IMR-90 (cell line): Measurements from ENCODE around the gene TPX2. TPM values are rescaled to one million over a fixed set of nuclear protein-coding genes. Genes with fewer than 3 reads are reported as not detected.

Experiments used
- ATAC-seq: fragments of 200-7000 bp; cut with Tn5 transposase; 2 replicates; pipeline ENCODE4 v1.9.1; 2020; ENCODE audit warnings: low read depth, mild to moderate bottlenecking, moderate library complexity
- BruUV-seq: library from RNA; stranded (reverse); fragments of 400-500 nt; replicated peaks from 2 replicates; lab custom pipeline; 2021; lab: Mats Ljungman, UMichigan
- CTCF ChIA-PET: fragments of 300-600 bp; formaldehyde crosslinking; extraction: SDS; loops from one replicate; lab custom pipeline; 2021; ENCODE audit warnings: antibody characterized with exemption; lab: Yijun Ruan, JAX
- POLR2A ChIA-PET: fragments of 300-600 bp; sonication (Branson Sonifier 250); formaldehyde crosslinking; loops from one replicate; lab custom pipeline; 2022; ENCODE audit warnings: antibody characterized with exemption; ENCODE audit not compliant: unreplicated experiment; lab: Charles Lee
- DNase-seq: peaks from one replicate; pipeline ENCODE4 v3.0.0; 2013
- H2AFZ ChIP-seq: replicated peaks from 2 replicates; pipeline ENCODE3; 2013; ENCODE audit warnings: low read length, mild to moderate bottlenecking; ENCODE audit not compliant: poor library complexity
- H2AK5ac ChIP-seq: 2 replicates; pipeline ENCODE4 v1.6.1; 2013; ENCODE audit warnings: low read depth, low read length, inconsistent platforms
- H2AK9ac ChIP-seq: replicated peaks from 2 replicates; pipeline ENCODE3; 2013; ENCODE audit warnings: mild to moderate bottlenecking, low read depth, low read length, moderate library complexity; ENCODE audit not compliant: poor library complexity
- H2BK120ac ChIP-seq: 2 replicates; pipeline ENCODE4 v1.6.1; 2013; ENCODE audit warnings: low read depth, low read length, inconsistent platforms
- H2BK15ac ChIP-seq: 3 replicates; pipeline ENCODE4 v1.6.1; 2013; ENCODE audit warnings: low read depth, low read length, inconsistent platforms
- H2BK20ac ChIP-seq: 2 replicates; pipeline ENCODE4 v1.6.1; 2013; ENCODE audit warnings: low read depth, mild to moderate bottlenecking, inconsistent platforms, low read length, moderate library complexity
- H2BK5ac ChIP-seq: 2 replicates; pipeline ENCODE4 v1.6.1; 2013; ENCODE audit warnings: mild to moderate bottlenecking, low read depth, low read length, inconsistent platforms; ENCODE audit not compliant: poor library complexity, severe bottlenecking
- H3K14ac ChIP-seq: replicated peaks from 2 replicates; pipeline ENCODE4 v1.6.1; 2013; ENCODE audit warnings: low read depth, low read length, inconsistent platforms
- H3K18ac ChIP-seq: 2 replicates; pipeline ENCODE4 v1.6.1; 2013; ENCODE audit warnings: low read depth, low read length, control low read depth
- H3K23ac ChIP-seq: 2 replicates; pipeline ENCODE4 v1.6.1; 2013; ENCODE audit warnings: low read depth, low read length, inconsistent platforms
- H3K27ac ChIP-seq: 2 replicates; pipeline ENCODE4 v1.5.1; 2013; ENCODE audit warnings: mild to moderate bottlenecking, control low read depth, low read length; ENCODE audit not compliant: insufficient read depth
- H3K27me3 ChIP-seq: 2 replicates; pipeline ENCODE4 v1.6.1; 2013; ENCODE audit warnings: low read length; ENCODE audit not compliant: control insufficient read depth, insufficient read depth
- H3K36me3 ChIP-seq: 2 replicates; pipeline ENCODE4 v1.6.1; 2013; ENCODE audit warnings: low read length, mixed read lengths; ENCODE audit not compliant: control insufficient read depth, insufficient read depth
- H3K4ac ChIP-seq: 2 replicates; pipeline ENCODE4 v1.6.1; 2013; ENCODE audit warnings: low read depth, low read length, inconsistent platforms
- H3K4me1 ChIP-seq: 2 replicates; pipeline ENCODE4 v1.6.1; 2013; ENCODE audit warnings: low read length, mixed read lengths; ENCODE audit not compliant: control insufficient read depth, insufficient read depth
- H3K4me2 ChIP-seq: 2 replicates; pipeline ENCODE4 v1.6.1; 2013; ENCODE audit warnings: low read depth, mild to moderate bottlenecking, control low read depth, low read length, moderate library complexity
- H3K4me3 ChIP-seq: 2 replicates; pipeline ENCODE4 v1.5.1; 2013; ENCODE audit warnings: low read depth, mild to moderate bottlenecking, control low read depth, low read length, moderate library complexity; ENCODE audit not compliant: insufficient read depth
- H3K56ac ChIP-seq: 2 replicates; pipeline ENCODE4 v1.6.1; 2013; ENCODE audit warnings: low read length, inconsistent platforms; ENCODE audit not compliant: insufficient read depth; ENCODE audit errors: extremely low read depth
- H3K79me1 ChIP-seq, 2 experiments: 2 replicates each; pipeline ENCODE4 v1.6.1; 2013; ENCODE audit warnings: low read length in 2 of 2, inconsistent platforms in 1 of 2, low read depth in 1 of 2
- H3K9ac ChIP-seq: 2 replicates; pipeline ENCODE4 v1.6.1; 2013; ENCODE audit warnings: low read depth, low read length, control low read depth
- H3K9me1 ChIP-seq: 2 replicates; pipeline ENCODE4 v1.6.1; 2013; ENCODE audit warnings: low read length, inconsistent platforms; ENCODE audit not compliant: insufficient read depth
- H3K9me3 ChIP-seq: 2 replicates; pipeline ENCODE4 v1.6.1; 2013; ENCODE audit warnings: low read length; ENCODE audit not compliant: control insufficient read depth, insufficient read depth
- H4K20me1 ChIP-seq: 2 replicates; pipeline ENCODE4 v1.6.1; 2013; ENCODE audit warnings: low read length, inconsistent platforms; ENCODE audit not compliant: insufficient read depth
- H4K5ac ChIP-seq: 2 replicates; pipeline ENCODE4 v1.6.1; 2013; ENCODE audit warnings: mild to moderate bottlenecking, low read depth, low read length, control low read depth
- H4K8ac ChIP-seq, 2 experiments: 2 replicates each; pipeline ENCODE4 v1.6.1; 2013; ENCODE audit warnings: low read depth in 2 of 2, low read length in 2 of 2, control low read depth in 1 of 2, inconsistent platforms in 1 of 2
- H4K91ac ChIP-seq: 2 replicates; pipeline ENCODE4 v1.6.1; 2013; ENCODE audit warnings: low read depth, low read length, inconsistent platforms; ENCODE audit not compliant: insufficient read depth
- BHLHE40 ChIP-seq: fragments of 150-350 bp; IDR thresholded peaks from 2 replicates; pipeline ENCODE4 v1.6.1; 2016; ENCODE audit warnings: mild to moderate bottlenecking, low read depth, low read length
- CEBPB ChIP-seq: IDR thresholded peaks from 2 replicates; pipeline ENCODE4 v1.6.1; 2012; ENCODE audit warnings: low read depth, low read length, improper control_type of control experiment
- CHD1 ChIP-seq: IDR thresholded peaks from 2 replicates; pipeline ENCODE4 v1.6.1; 2012; ENCODE audit warnings: low read depth, low read length, improper control_type of control experiment
- CTCF ChIP-seq: conservative IDR thresholded peaks from 2 replicates; pipeline ENCODE4 v1.5.1; 2012; ENCODE audit warnings: mild to moderate bottlenecking, low read depth, low read length, improper control_type of control experiment
- ELK1 ChIP-seq: fragments of 150-350 bp; IDR thresholded peaks from 2 replicates; pipeline ENCODE4 v1.6.1; 2016; ENCODE audit warnings: low read depth, mild to moderate bottlenecking, low read length, moderate library complexity, borderline replicate concordance
- FOS ChIP-seq: fragments of 150-350 bp; IDR thresholded peaks from 2 replicates; pipeline ENCODE4 v1.6.1; 2016; ENCODE audit warnings: low read depth, low read length
- MAFK ChIP-seq: IDR thresholded peaks from 2 replicates; pipeline ENCODE4 v1.6.1; 2012; ENCODE audit warnings: low read depth, low read length, improper control_type of control experiment
- MAZ ChIP-seq: IDR thresholded peaks from 2 replicates; pipeline ENCODE4 v1.6.1; 2012; ENCODE audit warnings: low read depth, mild to moderate bottlenecking, low read length, improper control_type of control experiment, moderate library complexity, borderline replicate concordance
- NFE2L2 ChIP-seq: fragments of 150-350 bp; IDR thresholded peaks from 2 replicates; pipeline ENCODE4 v1.6.1; 2016; ENCODE audit warnings: low read depth, mild to moderate bottlenecking, low read length
- POLR2A ChIP-seq: IDR thresholded peaks from 2 replicates; pipeline ENCODE4 v1.6.1; 2012; ENCODE audit warnings: mild to moderate bottlenecking, low read depth, low read length
- RAD21 ChIP-seq: IDR thresholded peaks from 2 replicates; pipeline ENCODE4 v1.6.1; 2012; ENCODE audit warnings: low read length, improper control_type of control experiment
- RCOR1 ChIP-seq: IDR thresholded peaks from 2 replicates; pipeline ENCODE4 v1.6.1; 2012; ENCODE audit warnings: mild to moderate bottlenecking, low read length, improper control_type of control experiment; ENCODE audit not compliant: insufficient replicate concordance
- RFX5 ChIP-seq: IDR thresholded peaks from 2 replicates; pipeline ENCODE4 v1.8.0; 2012; ENCODE audit warnings: low read depth, mild to moderate bottlenecking, low read length, moderate library complexity
- SMC3 ChIP-seq: fragments of 150-350 bp; IDR thresholded peaks from 2 replicates; pipeline ENCODE4 v1.6.1; 2016; ENCODE audit warnings: low read depth, mild to moderate bottlenecking, antibody characterized with exemption, low read length, moderate library complexity
- WGBS, 2 experiments: methylation state at CpG; one replicate each; pipeline versions ENCODE4 v1.1.5 to v1.1.7; 2013; ENCODE audit warnings: missing lambda C conversion rate in 2 of 2; ENCODE audit not compliant: insufficient read length in 1 of 2; ENCODE audit errors: extremely low coverage in 2 of 2; 5-methylcytosine and 5-hydroxymethylcytosine counted together
- dilution Hi-C: fragments of 300-500 bp; cut with HindIII; formaldehyde crosslinking; loops from one replicate; pipeline ENCODE4 v1.14.3; 2018; ENCODE audit warnings: low sequenced_read_pairs; ENCODE audit not compliant: unreplicated experiment
- in situ Hi-C: fragments of 300-500 bp; cut with MboI; formaldehyde crosslinking; loops from 3 replicates; pipeline ENCODE4 v1.14.3; 2019; ENCODE audit warnings: low sequenced_read_pairs, inconsistent platforms, mixed read lengths
- intact Hi-C: fragments of 100-400 bp; cut with micrococcal nuclease; formaldehyde crosslinking; loops from 2 replicates; pipeline ENCODE4 v1.10.0; 2022
- polyA plus RNA-seq, 3 experiments: library from polyadenylated mRNA; depleted of rRNA; stranded (reverse); fragments of >200 nt; gene quantifications; 2 replicates each; pipeline ENCODE4 v1.2.3, GENCODE V29; 2012; ENCODE audit warnings: low replicate concordance in 1 of 3
- total RNA-seq: library from RNA; depleted of rRNA; stranded (reverse); fragments of >200 nt; gene quantifications from 2 replicates; pipeline ENCODE4 v1.2.3, GENCODE V29; 2012

The TPX2 gene
- total and polyA plus RNA-seq, 2 of the 4 experiments (the other 2 are of a cell fraction): 28.5 to 72.2 TPM

GRCh38 chr20:31699801-31700728, 39.0 kb upstream of the TPX2 start:
- in situ Hi-C loops: no loop called here
- H3K14ac ChIP-seq: peak overlapping the region; percentile 96
- TF ChIP-seq RCOR1: no peak
- no peak for TF ChIP-seq CEBPB
- TF ChIP-seq FOS: no peak
- no peak for TF ChIP-seq CHD1
- no peak for TF ChIP-seq NFE2L2
- TF ChIP-seq SMC3: no peak
- TF ChIP-seq RFX5: no peak
- no peak for TF ChIP-seq MAFK
- no peak for TF ChIP-seq MAZ
- no peak for TF ChIP-seq POLR2A
- no peak for TF ChIP-seq BHLHE40
- TF ChIP-seq ELK1: no peak
- TF ChIP-seq CTCF: no peak
- TF ChIP-seq RAD21: no peak

More at GRCh38 chr20:31699801-31700728, 39.0 kb upstream of the TPX2 start:
- Histone ChIP-seq H4K8ac (peak overlapping the region; percentile 91 to 97), H3K9ac (no peak overlapping the region; the same call in 1 of the 2 replicates), H2BK5ac (peak overlapping the region; percentile 98), H2BK20ac (peak overlapping the region; percentile 97), H3K4me3 (no peak overlapping the region), H3K79me1 (peaks cover 21 to 65% of the 10 kb centered on the region in 2 experiments), H3K4me2 (no peak overlapping the region), H2AK9ac (peak overlapping the region; percentile 74), H3K4ac (peak overlapping the region; percentile 97), H4K20me1 (no peaks in the 10 kb centered on the region), H2BK120ac (peak overlapping the region; percentile 96), H2AFZ (no peak overlapping the region), H3K9me3 (no peaks in the 10 kb centered on the region), H3K27me3 (no peaks in the 10 kb centered on the region), H3K56ac (peak overlapping the region; percentile 93), H3K9me1 (peaks cover 27% of the 10 kb centered on the region), H4K5ac (peak overlapping the region; percentile 96), H3K18ac (peak overlapping the region; percentile 98), H4K91ac (peak overlapping the region; percentile 99), H2AK5ac (peak overlapping the region; percentile 92), H3K36me3 (peaks cover 3% of the 10 kb centered on the region), H3K23ac (peak overlapping the region; percentile 96), H2BK15ac (peak overlapping the region; percentile 97), H3K4me1 (peaks cover 34% of the 10 kb centered on the region), H3K27ac (peak overlapping the region; percentile 97)
- ChIA-PET POLR2A (interaction anchor here (0.5 to 0.9 kb wide), 2 partner anchors 12 to 23 kb away, joined by 3 to 22 read pairs; partner anchors contain the start of gene BCL2L1), CTCF (interaction anchor here (1.5 to 1.6 kb wide), 2 partner anchors 23 to 38 kb away, joined by 4 to 6 read pairs; no protein-coding TSS in a partner anchor)
- DNase-seq (no peak), ATAC-seq (no peak)
- WGBS, 2 experiments: 100% methylated on average over 3 of the region's 7 CpGs; no CpG with 5 or more reads in 1 of the 2 experiments
- BruUV-seq: no TSS peak
- intact Hi-C loops: no loop called here
- dilution Hi-C loops: no loop called here
